Colonic mucosa (tissue), 4 donors: Measurements from ENCODE around the gene CGB3. TPM values are rescaled to one million over a fixed set of nuclear protein-coding genes. Genes with fewer than 3 reads are reported as not detected.
A peak's percentile ranks its signal among the peaks of the same experiment; 100 is the strongest.

Experiments used
- DNase-seq: peaks from one replicate; pipeline ENCODE4 v3.0.0-alpha.2; 2020
- H3K27ac ChIP-seq: fragments of 200-600 bp; one replicate; pipeline ENCODE4 v1.8.0; 2021
- H3K27me3 ChIP-seq: fragments of 200-600 bp; one replicate; pipeline ENCODE4 v1.8.0; 2021
- H3K36me3 ChIP-seq: fragments of 200-600 bp; one replicate; pipeline ENCODE4 v1.8.0; 2021
- H3K4me1 ChIP-seq: fragments of 200-600 bp; one replicate; pipeline ENCODE4 v1.8.0; 2021; ENCODE audit warnings: mild to moderate bottlenecking
- H3K4me3 ChIP-seq: fragments of 200-600 bp; one replicate; pipeline ENCODE4 v1.8.0; 2021
- H3K9ac ChIP-seq, 2 donors: one replicate each; pipeline ENCODE4 v1.7.0; 2013; ENCODE audit warnings: control low read depth in 2 of 2, low read depth in 2 of 2, low read length in 2 of 2
- H3K9me3 ChIP-seq: fragments of 200-600 bp; one replicate; pipeline ENCODE4 v1.8.0; 2021
- CTCF ChIP-seq: fragments of 200-600 bp; IDR thresholded peaks from one replicate; pipeline ENCODE4 v1.8.0; 2022; ENCODE audit warnings: antibody characterized with exemption, mild to moderate bottlenecking
- intact Hi-C: fragments of 100-400 bp; cut with DNase I; formaldehyde crosslinking; loops from one replicate; pipeline ENCODE4 v1.14.1; 2022
- total RNA-seq, 2 donors: library from RNA; stranded (reverse); fragmentation: NEBNext Ultra II Directional in 1 of 2; extraction: Animal tissue kit (Norgen Biotek cat#: 25700) in 1 of 2; gene quantifications; one replicate each; pipeline ENCODE4 v1.2.1, GENCODE V29; 2021
- donor health status: healthy.
- donor health status: DM: no; HTN: no; CAD: no.
- donor health status: DM: no; HTN: no; CAD: no.

Gene CGB3
- total RNA-seq, 2 donors from 2014 or later = not detected

- Histone ChIP-seq H3K9ac (no peak within 1 kb of the TSS), H3K36me3 (no peaks in the 10 kb centered on the region), H3K4me1 (no peaks in the 10 kb centered on the region), H3K27ac (no peak within 1 kb of the TSS), H3K27me3 (peaks cover 13% of the 10 kb centered on the region), H3K4me3 (peak within 1 kb of the TSS; percentile 8), H3K9me3 (no peaks in the 10 kb centered on the region)
- no peak for TF ChIP-seq CTCF
- intact Hi-C loops = no loop called here
- DNase-seq = peak; percentile 20
Measured at GRCh38 chr19:49064768-49065611, 40.9 kb upstream of the CGB3 start, which contains the start of gene NTF4. Gene NTF4, minus strand, starts transcription at chr19:49064818. Its CDS starts 2,821 bp downstream, at chr19:49061997.

GRCh38 chr19:49064029-49064629, 40.0 kb upstream of the CGB3 start:
- H3K4me1 ChIP-seq = no peaks in the 10 kb centered on the region
- intact Hi-C loops = no loop called here
- TF ChIP-seq CTCF = no peak
- DNase-seq = no peak
- H3K27me3 ChIP-seq = peaks cover 13% of the 10 kb centered on the region
- no peaks in the 10 kb centered on the region for H3K36me3 ChIP-seq
- no peak overlapping the region for H3K27ac ChIP-seq
- H3K9ac ChIP-seq = no peak overlapping the region
- H3K9me3 ChIP-seq = no peaks in the 10 kb centered on the region
- H3K4me3 ChIP-seq = no peak overlapping the region

GRCh38 chr19:49061445-49061844, 37.3 kb upstream of the CGB3 start:
- DNase-seq = no peak

GRCh38 chr19:49061000-49061399, 36.9 kb upstream of the CGB3 start:
- no peak overlapping the region for H3K9ac ChIP-seq
- no peaks in the 10 kb centered on the region for H3K9me3 ChIP-seq
- H3K27me3 ChIP-seq = peaks cover 20% of the 10 kb centered on the region
- no peak overlapping the region for H3K4me3 ChIP-seq
- no peak overlapping the region for H3K27ac ChIP-seq
- peaks cover 4% of the 10 kb centered on the region for H3K4me1 ChIP-seq
- no peak for TF ChIP-seq CTCF
- intact Hi-C loops = no loop called here
- DNase-seq = no peak
- no peaks in the 10 kb centered on the region for H3K36me3 ChIP-seq

More at GRCh38 chr19:49061445-49061844, 37.3 kb upstream of the CGB3 start:
- no peaks in the 10 kb centered on the region for H3K9me3 ChIP-seq
- H3K36me3 ChIP-seq = no peaks in the 10 kb centered on the region
- no peak overlapping the region for H3K9ac ChIP-seq
- H3K27me3 ChIP-seq = peaks cover 20% of the 10 kb centered on the region
- H3K4me3 ChIP-seq = no peak overlapping the region
- H3K27ac ChIP-seq = no peak overlapping the region
- intact Hi-C loops = no loop called here
- peaks cover 4% of the 10 kb centered on the region for H3K4me1 ChIP-seq
- TF ChIP-seq CTCF = no peak

GRCh38 chr19:49059053-49059452, 34.9 kb upstream of the CGB3 start:
- intact Hi-C loops = no loop called here
- Histone ChIP-seq H3K9ac (no peak overlapping the region), H3K27me3 (peaks cover 13% of the 10 kb centered on the region), H3K9me3 (no peaks in the 10 kb centered on the region), H3K36me3 (no peaks in the 10 kb centered on the region), H3K4me3 (no peak overlapping the region), H3K4me1 (peaks cover 4% of the 10 kb centered on the region), H3K27ac (no peak overlapping the region)
- no peak for TF ChIP-seq CTCF
- DNase-seq = no peak
